Measurements from ENCODE around the gene SOCS4. TPM values are rescaled to one million over a fixed set of nuclear protein-coding genes. Genes with fewer than 3 reads are reported as not detected.

Gene SOCS4
- total RNA-seq, 2 experiments from 2014 or later, result 19.5 to 20.7 TPM

DNA sequence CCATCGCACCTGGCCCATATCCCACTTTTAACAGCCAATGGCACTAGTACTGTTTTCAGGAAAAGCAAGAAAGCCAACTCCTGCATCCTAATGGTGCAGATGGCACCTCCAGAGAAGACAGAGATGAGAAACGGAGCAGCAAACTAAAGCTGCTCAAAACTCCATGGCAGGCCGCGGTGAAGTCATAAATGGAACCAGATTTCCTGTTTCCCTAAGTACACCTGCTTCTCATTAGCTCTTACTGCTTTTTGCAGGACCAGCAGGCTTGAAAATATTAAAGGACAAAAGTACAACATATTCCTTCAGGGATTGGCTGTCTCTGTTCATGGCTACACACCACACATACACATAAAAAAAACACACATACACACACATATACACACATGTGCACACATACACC is 65.3 kb downstream of the SOCS4 start:
- Histone ChIP-seq H3K27ac (ENCODE audit: low read depth in 1 of 2, low read length in 2 of 2) (no peak overlapping the region), H3K9me3 (ENCODE audit: control insufficient read depth in 1 of 2, insufficient read depth in 1 of 2, low read length in 2 of 2) (no peaks in the 10 kb centered on the region), H3K27me3 (ENCODE audit: control insufficient read depth in 1 of 2, insufficient read depth in 2 of 2, low read length in 2 of 2) (no peaks in the 10 kb centered on the region), H3K36me3 (ENCODE audit: insufficient read depth, low read length) (no peaks in the 10 kb centered on the region), H3K4me3 (ENCODE audit: low read length) (no peak overlapping the region), H3K4me1 (ENCODE audit: insufficient read depth, low read length) (peaks cover 12% of the 10 kb centered on the region)
- no peaks in the 10 kb centered on the region for H3K27me3 Mint-ChIP-seq
- intact Hi-C loops (cut with DNase I, micrococcal nuclease), result loop anchor here in 1 of 2 experiments (5.0 kb wide), 1 partner anchor 335 kb away; no protein-coding TSS in a partner anchor
- TF ChIP-seq, protein P1, sequence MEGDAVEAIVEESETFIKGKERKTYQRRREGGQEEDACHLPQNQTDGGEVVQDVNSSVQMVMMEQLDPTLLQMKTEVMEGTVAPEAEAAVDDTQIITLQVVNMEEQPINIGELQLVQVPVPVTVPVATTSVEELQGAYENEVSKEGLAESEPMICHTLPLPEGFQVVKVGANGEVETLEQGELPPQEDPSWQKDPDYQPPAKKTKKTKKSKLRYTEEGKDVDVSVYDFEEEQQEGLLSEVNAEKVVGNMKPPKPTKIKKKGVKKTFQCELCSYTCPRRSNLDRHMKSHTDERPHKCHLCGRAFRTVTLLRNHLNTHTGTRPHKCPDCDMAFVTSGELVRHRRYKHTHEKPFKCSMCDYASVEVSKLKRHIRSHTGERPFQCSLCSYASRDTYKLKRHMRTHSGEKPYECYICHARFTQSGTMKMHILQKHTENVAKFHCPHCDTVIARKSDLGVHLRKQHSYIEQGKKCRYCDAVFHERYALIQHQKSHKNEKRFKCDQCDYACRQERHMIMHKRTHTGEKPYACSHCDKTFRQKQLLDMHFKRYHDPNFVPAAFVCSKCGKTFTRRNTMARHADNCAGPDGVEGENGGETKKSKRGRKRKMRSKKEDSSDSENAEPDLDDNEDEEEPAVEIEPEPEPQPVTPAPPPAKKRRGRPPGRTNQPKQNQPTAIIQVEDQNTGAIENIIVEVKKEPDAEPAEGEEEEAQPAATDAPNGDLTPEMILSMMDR (IDR thresholded peaks at IDR 0.05), result no peak
- ChIA-PET POLR2A (no interaction called here), CTCF (interaction anchor here (2.5 kb wide), 1 partner anchor 41 kb away, joined by 8 read pairs; the partner anchor contains the start of gene MAPK1IP1L)
- no peaks in the 10 kb centered on the region for H3K36me3 Mint-ChIP-seq (ENCODE audit: low read depth)
- no peak overlapping the region for H3K4me3 Mint-ChIP-seq
- DNase-seq (no peak), ATAC-seq (ENCODE audit: poor library complexity) (no peak)
- no peaks in the 10 kb centered on the region for H3K9me3 Mint-ChIP-seq
- H3K4me1 Mint-ChIP-seq (ENCODE audit: low read depth), result peaks cover 9% of the 10 kb centered on the region
- H3K27ac Mint-ChIP-seq, result no peak overlapping the region

DNA sequence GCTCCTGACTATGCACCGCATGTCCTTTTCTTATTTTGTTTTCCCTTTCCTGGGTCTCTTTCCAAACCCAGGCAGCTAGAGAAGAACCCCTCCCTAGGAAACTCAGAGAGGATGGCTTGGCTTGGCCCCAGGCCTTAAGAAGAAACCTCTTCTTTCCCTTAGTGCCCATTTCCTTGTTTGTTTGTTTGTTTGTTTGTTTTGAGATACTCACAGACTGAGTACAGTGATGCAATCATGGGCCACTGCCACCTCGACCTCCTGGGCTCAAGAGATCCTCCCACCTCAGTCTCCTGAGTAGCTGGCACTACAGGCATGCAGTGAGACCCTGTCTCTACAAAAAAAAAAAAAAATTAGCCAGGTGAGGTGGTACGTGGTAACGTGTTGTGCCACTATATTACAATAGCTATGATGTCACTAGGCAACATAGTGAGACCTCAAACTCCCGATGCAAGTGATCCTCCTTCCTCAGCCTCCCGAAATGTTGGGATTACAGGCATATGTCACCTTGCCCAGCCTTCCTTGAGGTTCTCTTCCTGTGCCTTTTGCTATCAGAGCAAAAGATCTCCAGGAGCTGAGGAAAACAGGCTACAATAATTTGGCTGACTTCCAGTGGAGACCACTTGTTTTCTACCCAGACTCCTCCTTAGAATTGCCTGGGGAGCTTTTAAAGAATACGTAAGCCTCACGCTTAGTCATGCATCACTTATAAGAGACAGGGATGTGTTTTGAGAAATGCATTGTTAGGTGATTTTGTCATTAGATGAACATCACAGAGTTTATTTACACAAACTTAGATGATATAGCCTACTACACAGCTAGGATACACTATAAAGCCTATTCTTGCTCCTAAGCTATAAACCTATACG is 67.5 kb downstream of the SOCS4 start:
- Histone ChIP-seq H3K27ac (ENCODE audit: low read depth in 1 of 2, low read length in 2 of 2) (no peak overlapping the region), H3K27me3 (ENCODE audit: control insufficient read depth in 1 of 2, insufficient read depth in 2 of 2, low read length in 2 of 2) (no peaks in the 10 kb centered on the region), H3K4me1 (ENCODE audit: insufficient read depth, low read length) (peaks cover 29% of the 10 kb centered on the region), H3K4me3 (ENCODE audit: low read length) (no peak overlapping the region), H3K36me3 (ENCODE audit: insufficient read depth, low read length) (no peaks in the 10 kb centered on the region), H3K9me3 (ENCODE audit: control insufficient read depth in 1 of 2, insufficient read depth in 1 of 2, low read length in 2 of 2) (no peaks in the 10 kb centered on the region)
- peaks cover 19% of the 10 kb centered on the region for H3K4me1 Mint-ChIP-seq (ENCODE audit: low read depth)
- no peak for DNase-seq
- ATAC-seq (ENCODE audit: poor library complexity), result no peak
- no peak overlapping the region for H3K4me3 Mint-ChIP-seq
- no peaks in the 10 kb centered on the region for H3K9me3 Mint-ChIP-seq
- TF ChIP-seq, protein P1 (IDR thresholded peaks at IDR 0.05), result no peak
- POLR2A ChIA-PET, result interaction anchor here (1.1 to 1.7 kb wide), 2 partner anchors 8 to 35 kb away, joined by 5 read pairs; no protein-coding TSS in a partner anchor
- CTCF ChIA-PET, result interaction anchor here (0.8 to 1.7 kb wide), 3 partner anchors 9 to 43 kb away, joined by 3 to 4 read pairs (median 4); partner anchors contain the start of gene MAPK1IP1L
- H3K27me3 Mint-ChIP-seq, result no peaks in the 10 kb centered on the region
- no peak overlapping the region for H3K27ac Mint-ChIP-seq
- intact Hi-C loops (cut with DNase I, micrococcal nuclease), result loop anchor here in 1 of 2 experiments (5.0 kb wide), 1 partner anchor 333 kb away; no protein-coding TSS in a partner anchor
- H3K36me3 Mint-ChIP-seq (ENCODE audit: low read depth), result no peaks in the 10 kb centered on the region

GRCh38 chr14:55097881-55098560 is 71.0 kb downstream of the SOCS4 start:
- TF ChIP-seq, protein P1 (IDR thresholded peaks at IDR 0.05), result no peak
- ChIA-PET POLR2A (interaction anchor here (0.5 to 1.3 kb wide), 4 partner anchors 32 to 557 kb away, joined by 3 to 5 read pairs (median 3); partner anchors contain the start of gene MAPK1IP1L), CTCF (interaction anchor here (0.9 to 2.1 kb wide), 4 partner anchors 8 to 63 kb away, joined by 3 to 6 read pairs (median 4); partner anchors contain the start of gene MAPK1IP1L)
- Mint-ChIP-seq H3K4me1 (ENCODE audit: low read depth) (peaks cover 35% of the 10 kb centered on the region), H3K36me3 (ENCODE audit: low read depth) (no peaks in the 10 kb centered on the region), H3K27me3 (no peaks in the 10 kb centered on the region), H3K9me3 (no peaks in the 10 kb centered on the region), H3K27ac (peak overlapping the region; percentile 22), H3K4me3 (no peak overlapping the region)
- ATAC-seq (ENCODE audit: poor library complexity) (peak; percentile 24), DNase-seq (peak in 6 of 14 experiments; percentile 9 to 78 (median 58))
- no peaks in the 10 kb centered on the region for H3K36me3 ChIP-seq (ENCODE audit: insufficient read depth, low read length)
- no peaks in the 10 kb centered on the region for H3K9me3 ChIP-seq (ENCODE audit: control insufficient read depth in 1 of 2, insufficient read depth in 1 of 2, low read length in 2 of 2)
- H3K4me1 ChIP-seq (ENCODE audit: insufficient read depth, low read length), result peaks cover 40% of the 10 kb centered on the region
- H3K27ac ChIP-seq (ENCODE audit: low read depth in 1 of 2, low read length in 2 of 2), result peak overlapping the region in 1 of 2 donors; percentile 68
- intact Hi-C loops (cut with DNase I, micrococcal nuclease), result no loop called here
- H3K4me3 ChIP-seq (ENCODE audit: low read length), result no peak overlapping the region
- H3K27me3 ChIP-seq (ENCODE audit: control insufficient read depth in 1 of 2, insufficient read depth in 2 of 2, low read length in 2 of 2), result no peaks in the 10 kb centered on the region
